Ureter (tissue), 1 donor: Measurements from ENCODE around the gene ZNF365. TPM values are rescaled to one million over a fixed set of nuclear protein-coding genes. Genes with fewer than 3 reads are reported as not detected.

Experiments used
- DNase-seq: peaks from one replicate; pipeline ENCODE4 v3.0.0-alpha.2; 2020; ENCODE audit warnings: low spot score
- total RNA-seq: library from RNA; stranded (reverse); gene quantifications from one replicate; pipeline ENCODE4 v1.2.4, GENCODE V29; 2023
- donor health status: DM: yes; HTN: yes; CAD: no.

Gene ZNF365
- total RNA-seq, 1 donor from 2014 or later: 0.21 TPM

GRCh38 chr10:62422068-62422590 is 48.0 kb downstream of the ZNF365 start:
- DNase-seq: no peak

- no peak for DNase-seq
Observed at GRCh38 chr10:62424026-62424425, 49.9 kb downstream of the ZNF365 start.

GRCh38 chr10:62426086-62426485 is 51.9 kb downstream of the ZNF365 start:
- no peak for DNase-seq

GRCh38 chr10:62426600-62426999 is 52.4 kb downstream of the ZNF365 start:
- DNase-seq: no peak

- DNase-seq: no peak
Observed at GRCh38 chr10:62430881-62431280, 56.7 kb downstream of the ZNF365 start.

- DNase-seq: peak; percentile 46
Observed at GRCh38 chr10:62433181-62433692, 59.1 kb downstream of the ZNF365 start.

- DNase-seq: no peak
Observed at GRCh38 chr10:62433901-62434300, 59.7 kb downstream of the ZNF365 start.

- no peak for DNase-seq
Observed at GRCh38 chr10:62437696-62438095, 63.5 kb downstream of the ZNF365 start.

GRCh38 chr10:62442006-62442405 is 67.8 kb downstream of the ZNF365 start:
- no peak for DNase-seq

GRCh38 chr10:62442894-62443669 is 68.9 kb downstream of the ZNF365 start:
- DNase-seq: no peak

- DNase-seq: no peak
Observed at GRCh38 chr10:62443866-62444265, 69.7 kb downstream of the ZNF365 start.

GRCh38 chr10:62446627-62447026 is 72.5 kb downstream of the ZNF365 start:
- no peak for DNase-seq

GRCh38 chr10:62450912-62451610 is 76.9 kb downstream of the ZNF365 start:
- DNase-seq: no peak

GRCh38 chr10:62451611-62451975 is 77.4 kb downstream of the ZNF365 start:
- DNase-seq: no peak

Other genes with a start within 250 kb of the ZNF365 start
- gene RTKN2, start 105.5 kb upstream of the ZNF365 start, total RNA-seq: 0.78 TPM